ENCODE results near the gene C2. TPM values are rescaled to one million over a fixed set of nuclear protein-coding genes. Genes with fewer than 3 reads are reported as not detected.

Gene C2
- polyA plus RNA-seq, 4 donors, result 7.4 to 58.7 (median 21.3) TPM

GRCh38 chr6:31948306-31948705, 20.8 kb downstream of the C2 start:
- no peaks in the 10 kb centered on the region for H3K27me3 ChIP-seq (ENCODE audit: control insufficient read depth in 3 of 3, insufficient read depth in 3 of 3, low read length in 3 of 3)
- WGBS, 3 donors, result 74 to 83% (median 81%) methylated on average over 5 of the region's 5 CpGs
- no peak overlapping the region for H3K4me3 ChIP-seq (ENCODE audit: low read depth in 1 of 3, low read length in 3 of 3)
- no peak for FAIRE-seq
- H3K4me1 ChIP-seq (ENCODE audit: control insufficient read depth in 3 of 3, insufficient read depth in 2 of 3, low read depth in 1 of 3, low read length in 2 of 3), result peaks cover 0 to 22% (median 4%) of the 10 kb centered on the region in 3 donors
- H3K36me3 ChIP-seq (ENCODE audit: control insufficient read depth in 3 of 3, insufficient read depth in 2 of 3, low read depth in 1 of 3, low read length in 3 of 3), result peaks cover 0 to 31% (median under 1%) of the 10 kb centered on the region in 3 donors
- DNase-seq, result no peak
- no peaks in the 10 kb centered on the region for H3K9me3 ChIP-seq (ENCODE audit: control insufficient read depth in 2 of 2, insufficient read depth in 1 of 2, low read depth in 1 of 2, low read length in 1 of 2)
- H3K27ac ChIP-seq (ENCODE audit: low read depth in 1 of 3, low read length in 2 of 3), result no peak overlapping the region

- FAIRE-seq (no peak), DNase-seq (no peak)
- no peak overlapping the region for H3K4me3 ChIP-seq (ENCODE audit: low read depth in 1 of 3, low read length in 3 of 3)
- WGBS, 3 donors, result 78 to 87% (median 83%) methylated on average over 6 of the region's 6 CpGs
- H3K36me3 ChIP-seq (ENCODE audit: control insufficient read depth in 3 of 3, insufficient read depth in 2 of 3, low read depth in 1 of 3, low read length in 3 of 3), result peaks cover under 1 to 36% (median 6%) of the 10 kb centered on the region in 3 donors
- H3K4me1 ChIP-seq (ENCODE audit: control insufficient read depth in 3 of 3, insufficient read depth in 2 of 3, low read depth in 1 of 3, low read length in 2 of 3), result peaks cover 0 to 22% (median 4%) of the 10 kb centered on the region in 3 donors
- H3K9me3 ChIP-seq (ENCODE audit: control insufficient read depth in 2 of 2, insufficient read depth in 1 of 2, low read depth in 1 of 2, low read length in 1 of 2), result no peaks in the 10 kb centered on the region
- H3K27me3 ChIP-seq (ENCODE audit: control insufficient read depth in 3 of 3, insufficient read depth in 3 of 3, low read length in 3 of 3), result no peaks in the 10 kb centered on the region
- no peak overlapping the region for H3K27ac ChIP-seq (ENCODE audit: low read depth in 1 of 3, low read length in 2 of 3)
These were observed 21.4 kb downstream of the C2 start for GRCh38 chr6:31948753-31949413.

GRCh38 chr6:31949926-31950548, 22.5 kb downstream of the C2 start:
- H3K36me3 ChIP-seq (ENCODE audit: control insufficient read depth in 3 of 3, insufficient read depth in 2 of 3, low read depth in 1 of 3, low read length in 3 of 3), result peaks cover 11 to 48% (median 12%) of the 10 kb centered on the region in 3 donors
- H3K9me3 ChIP-seq (ENCODE audit: control insufficient read depth in 2 of 2, insufficient read depth in 1 of 2, low read depth in 1 of 2, low read length in 1 of 2), result no peaks in the 10 kb centered on the region
- DNase-seq, result no peak
- 80 to 92% (median 90%) methylated on average over 7 of the region's 7 CpGs for WGBS, 3 donors
- FAIRE-seq, result no peak
- peaks cover 0 to 16% (median 1%) of the 10 kb centered on the region in 3 donors for H3K4me1 ChIP-seq (ENCODE audit: control insufficient read depth in 3 of 3, insufficient read depth in 2 of 3, low read depth in 1 of 3, low read length in 2 of 3)
- H3K27me3 ChIP-seq (ENCODE audit: control insufficient read depth in 3 of 3, insufficient read depth in 3 of 3, low read length in 3 of 3), result no peaks in the 10 kb centered on the region
- no peak overlapping the region for H3K27ac ChIP-seq (ENCODE audit: low read depth in 1 of 3, low read length in 2 of 3)
- H3K4me3 ChIP-seq (ENCODE audit: low read depth in 1 of 3, low read length in 3 of 3), result no peak overlapping the region

- FAIRE-seq (no peak), DNase-seq (peak; percentile 65 to 66)
- WGBS, 3 donors, result 42 to 55% (median 53%) methylated on average over 5 of the region's 5 CpGs
- Histone ChIP-seq H3K4me3 (ENCODE audit: low read depth in 1 of 3, low read length in 3 of 3) (no peak overlapping the region), H3K27me3 (ENCODE audit: control insufficient read depth in 3 of 3, insufficient read depth in 3 of 3, low read length in 3 of 3) (no peaks in the 10 kb centered on the region), H3K4me1 (ENCODE audit: control insufficient read depth in 3 of 3, insufficient read depth in 2 of 3, low read depth in 1 of 3, low read length in 2 of 3) (no peaks in the 10 kb centered on the region), H3K27ac (ENCODE audit: low read depth in 1 of 3, low read length in 2 of 3) (peak overlapping the region in 1 of 3 donors; percentile 25), H3K36me3 (ENCODE audit: control insufficient read depth in 3 of 3, insufficient read depth in 2 of 3, low read depth in 1 of 3, low read length in 3 of 3) (peaks cover 13 to 64% (median 14%) of the 10 kb centered on the region in 3 donors), H3K9me3 (ENCODE audit: control insufficient read depth in 2 of 2, insufficient read depth in 1 of 2, low read depth in 1 of 2, low read length in 1 of 2) (no peaks in the 10 kb centered on the region)
These were observed 24.8 kb downstream of the C2 start for GRCh38 chr6:31952140-31952805.

GRCh38 chr6:31952890-31953289, 25.4 kb downstream of the C2 start:
- H3K36me3 ChIP-seq (ENCODE audit: control insufficient read depth in 3 of 3, insufficient read depth in 2 of 3, low read depth in 1 of 3, low read length in 3 of 3), result peaks cover 13 to 60% (median 14%) of the 10 kb centered on the region in 3 donors
- WGBS, 3 donors, result 73 to 79% (median 76%) methylated on average over 5 of the region's 5 CpGs
- H3K27ac ChIP-seq (ENCODE audit: low read depth in 1 of 3, low read length in 2 of 3), result no peak overlapping the region
- DNase-seq, result no peak
- no peak for FAIRE-seq
- H3K4me3 ChIP-seq (ENCODE audit: low read depth in 1 of 3, low read length in 3 of 3), result no peak overlapping the region
- H3K4me1 ChIP-seq (ENCODE audit: control insufficient read depth in 3 of 3, insufficient read depth in 2 of 3, low read depth in 1 of 3, low read length in 2 of 3), result peaks cover under 1 to 5% (median 1%) of the 10 kb centered on the region in 3 donors
- no peaks in the 10 kb centered on the region for H3K9me3 ChIP-seq (ENCODE audit: control insufficient read depth in 2 of 2, insufficient read depth in 1 of 2, low read depth in 1 of 2, low read length in 1 of 2)
- H3K27me3 ChIP-seq (ENCODE audit: control insufficient read depth in 3 of 3, insufficient read depth in 3 of 3, low read length in 3 of 3), result no peaks in the 10 kb centered on the region

- no peak overlapping the region for H3K4me3 ChIP-seq (ENCODE audit: low read depth in 1 of 3, low read length in 3 of 3)
- H3K36me3 ChIP-seq (ENCODE audit: control insufficient read depth in 3 of 3, insufficient read depth in 2 of 3, low read depth in 1 of 3, low read length in 3 of 3), result peaks cover 13 to 59% (median 14%) of the 10 kb centered on the region in 3 donors
- no peak for DNase-seq
- FAIRE-seq, result no peak
- no peaks in the 10 kb centered on the region for H3K27me3 ChIP-seq (ENCODE audit: control insufficient read depth in 3 of 3, insufficient read depth in 3 of 3, low read length in 3 of 3)
- 96 to 98% (median 97%) methylated on average over 28 of the region's 28 CpGs for WGBS, 3 donors
- no peak overlapping the region for H3K27ac ChIP-seq (ENCODE audit: low read depth in 1 of 3, low read length in 2 of 3)
- peaks cover 3 to 13% (median 5%) of the 10 kb centered on the region in 3 donors for H3K4me1 ChIP-seq (ENCODE audit: control insufficient read depth in 3 of 3, insufficient read depth in 2 of 3, low read depth in 1 of 3, low read length in 2 of 3)
- H3K9me3 ChIP-seq (ENCODE audit: control insufficient read depth in 2 of 2, insufficient read depth in 1 of 2, low read depth in 1 of 2, low read length in 1 of 2), result no peaks in the 10 kb centered on the region
These were observed 27.0 kb downstream of the C2 start for GRCh38 chr6:31954511-31954910.

- H3K36me3 ChIP-seq (ENCODE audit: control insufficient read depth in 3 of 3, insufficient read depth in 2 of 3, low read depth in 1 of 3, low read length in 3 of 3), result peaks cover 14 to 61% (median 17%) of the 10 kb centered on the region in 3 donors
- no peaks in the 10 kb centered on the region for H3K9me3 ChIP-seq (ENCODE audit: control insufficient read depth in 2 of 2, insufficient read depth in 1 of 2, low read depth in 1 of 2, low read length in 1 of 2)
- no peak for FAIRE-seq
- 62 to 91% (median 65%) methylated on average over 3 of the region's 3 CpGs for WGBS, 3 donors
- no peaks in the 10 kb centered on the region for H3K27me3 ChIP-seq (ENCODE audit: control insufficient read depth in 3 of 3, insufficient read depth in 3 of 3, low read length in 3 of 3)
- no peak for DNase-seq
- H3K4me3 ChIP-seq (ENCODE audit: low read depth in 1 of 3, low read length in 3 of 3), result no peak overlapping the region
- H3K27ac ChIP-seq (ENCODE audit: low read depth in 1 of 3, low read length in 2 of 3), result no peak overlapping the region
- peaks cover 5 to 18% (median 5%) of the 10 kb centered on the region in 3 donors for H3K4me1 ChIP-seq (ENCODE audit: control insufficient read depth in 3 of 3, insufficient read depth in 2 of 3, low read depth in 1 of 3, low read length in 2 of 3)
These were observed 29.3 kb downstream of the C2 start for GRCh38 chr6:31956796-31957195.

- H3K4me1 ChIP-seq (ENCODE audit: control insufficient read depth in 3 of 3, insufficient read depth in 2 of 3, low read depth in 1 of 3, low read length in 2 of 3), result peaks cover 5 to 18% (median 5%) of the 10 kb centered on the region in 3 donors
- peak overlapping the region; percentile 71 to 90 (median 75) for H3K27ac ChIP-seq (ENCODE audit: low read depth in 1 of 3, low read length in 2 of 3)
- DNase-seq (no peak), FAIRE-seq (no peak)
- peaks cover 14 to 66% (median 20%) of the 10 kb centered on the region in 3 donors for H3K36me3 ChIP-seq (ENCODE audit: control insufficient read depth in 3 of 3, insufficient read depth in 2 of 3, low read depth in 1 of 3, low read length in 3 of 3)
- peak overlapping the region; percentile 70 to 89 (median 73) for H3K4me3 ChIP-seq (ENCODE audit: low read depth in 1 of 3, low read length in 3 of 3)
- no peaks in the 10 kb centered on the region for H3K9me3 ChIP-seq (ENCODE audit: control insufficient read depth in 2 of 2, insufficient read depth in 1 of 2, low read depth in 1 of 2, low read length in 1 of 2)
- 5 to 7% (median 6%) methylated on average over 11 of the region's 11 CpGs for WGBS, 3 donors
- no peaks in the 10 kb centered on the region for H3K27me3 ChIP-seq (ENCODE audit: control insufficient read depth in 3 of 3, insufficient read depth in 3 of 3, low read length in 3 of 3)
These were observed 30.9 kb downstream of the C2 start for GRCh38 chr6:31958412-31958740.
